GM10266 (cell line): ENCODE results near the gene SFTPB.
"Not testable (repeated sequence)": the region's sequence is repeated elsewhere in the genome, so short reads cannot be mapped to it uniquely, and the experiment has no call there.

Experiments
- DNase-seq: peaks from one replicate; pipeline ENCODE4 v3.0.0; 2012; ENCODE audit errors: extremely low spot score
- TF ChIP-seq, protein P1 (sequence below): IDR thresholded peaks from 2 replicates; pipeline ENCODE4 v1.5.1; 2012; ENCODE audit warnings: mild to moderate bottlenecking, low read depth; ENCODE audit not compliant: control insufficient read depth, insufficient read depth; ENCODE audit errors: missing control alignments

The SFTPB gene

DNA sequence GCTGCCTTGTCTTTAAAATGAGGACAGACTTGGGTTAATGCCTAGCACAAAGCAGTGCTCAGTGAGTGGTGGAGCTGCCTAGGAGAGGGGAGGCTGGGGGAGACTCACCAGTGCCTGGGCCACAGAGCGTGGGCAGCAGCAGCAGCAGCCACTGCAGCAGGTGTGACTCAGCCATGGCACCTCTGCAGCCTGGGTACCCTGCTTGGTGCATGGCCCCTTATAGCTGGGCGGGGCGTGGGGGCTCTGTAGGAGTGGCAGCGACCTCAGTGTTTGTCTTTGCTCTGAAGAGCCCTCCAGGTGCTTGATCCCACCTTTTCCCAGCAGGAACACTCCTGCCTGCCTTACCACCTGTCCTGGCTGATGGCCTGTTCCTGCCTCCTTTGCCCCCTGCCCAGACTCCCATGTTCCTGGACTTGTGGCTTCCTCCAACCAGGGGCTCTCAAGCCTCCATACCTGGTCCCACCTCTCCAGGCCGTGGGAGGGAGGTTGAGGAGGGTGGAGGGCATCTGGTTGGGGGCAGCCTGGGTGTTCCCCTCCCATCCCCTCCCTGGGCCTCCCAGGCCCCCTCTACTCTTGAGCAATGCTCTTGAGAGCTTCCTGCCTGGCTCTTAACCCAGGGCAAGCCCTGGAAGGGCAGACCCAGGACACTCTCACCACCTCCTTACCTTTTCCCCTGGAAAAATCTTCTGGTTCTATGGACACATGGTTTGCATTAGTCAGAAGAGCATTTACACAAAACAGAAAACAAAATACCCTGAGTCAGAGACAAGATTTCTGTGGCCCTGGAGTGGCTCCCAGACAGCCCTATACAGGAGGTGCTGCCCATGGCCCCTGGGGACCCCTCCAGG lies at the start of gene SFTPB:
SFTPB (minus strand) TSS at position 191 of the 848 bp plus-strand sequence; CDS start at position 175, 16 bp downstream.
- DNase-seq = no peak
- TF ChIP-seq, protein P1, sequence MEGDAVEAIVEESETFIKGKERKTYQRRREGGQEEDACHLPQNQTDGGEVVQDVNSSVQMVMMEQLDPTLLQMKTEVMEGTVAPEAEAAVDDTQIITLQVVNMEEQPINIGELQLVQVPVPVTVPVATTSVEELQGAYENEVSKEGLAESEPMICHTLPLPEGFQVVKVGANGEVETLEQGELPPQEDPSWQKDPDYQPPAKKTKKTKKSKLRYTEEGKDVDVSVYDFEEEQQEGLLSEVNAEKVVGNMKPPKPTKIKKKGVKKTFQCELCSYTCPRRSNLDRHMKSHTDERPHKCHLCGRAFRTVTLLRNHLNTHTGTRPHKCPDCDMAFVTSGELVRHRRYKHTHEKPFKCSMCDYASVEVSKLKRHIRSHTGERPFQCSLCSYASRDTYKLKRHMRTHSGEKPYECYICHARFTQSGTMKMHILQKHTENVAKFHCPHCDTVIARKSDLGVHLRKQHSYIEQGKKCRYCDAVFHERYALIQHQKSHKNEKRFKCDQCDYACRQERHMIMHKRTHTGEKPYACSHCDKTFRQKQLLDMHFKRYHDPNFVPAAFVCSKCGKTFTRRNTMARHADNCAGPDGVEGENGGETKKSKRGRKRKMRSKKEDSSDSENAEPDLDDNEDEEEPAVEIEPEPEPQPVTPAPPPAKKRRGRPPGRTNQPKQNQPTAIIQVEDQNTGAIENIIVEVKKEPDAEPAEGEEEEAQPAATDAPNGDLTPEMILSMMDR = no peak

DNA sequence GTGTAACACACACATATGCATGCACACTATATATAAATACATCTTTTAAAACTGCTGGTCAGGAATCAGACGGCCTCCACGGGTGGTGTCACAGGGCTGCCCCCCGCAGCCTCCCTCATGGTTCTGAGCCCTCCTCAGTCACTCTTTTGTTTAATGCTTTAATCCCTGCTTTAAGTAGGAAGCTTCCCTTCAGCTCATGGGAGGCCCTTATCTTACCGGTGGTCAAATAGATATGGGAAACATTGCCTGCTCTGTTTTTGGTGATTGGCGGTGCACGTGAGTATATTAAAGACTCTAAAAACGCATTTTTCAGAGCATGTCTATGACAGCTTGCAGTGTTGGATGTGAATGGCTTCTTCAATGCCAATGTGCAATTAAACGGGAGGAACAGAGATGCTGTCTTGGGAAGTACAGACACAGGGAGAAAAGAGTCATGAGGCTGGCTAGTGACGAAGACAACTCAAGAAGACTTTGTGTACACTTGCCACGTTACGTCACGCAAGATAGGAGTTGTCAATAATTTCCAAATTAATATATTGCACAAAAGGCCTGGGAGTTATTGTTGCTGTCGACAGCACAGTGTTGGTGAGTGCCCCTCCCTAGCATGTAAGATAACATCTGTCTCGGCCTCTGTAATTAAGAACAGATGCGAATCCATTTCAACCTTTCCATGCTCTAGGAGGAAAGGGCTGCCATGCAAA lies 49.5 kb upstream of the SFTPB start:
- TF ChIP-seq, protein P1 = no peak
- no peak for DNase-seq

DNA sequence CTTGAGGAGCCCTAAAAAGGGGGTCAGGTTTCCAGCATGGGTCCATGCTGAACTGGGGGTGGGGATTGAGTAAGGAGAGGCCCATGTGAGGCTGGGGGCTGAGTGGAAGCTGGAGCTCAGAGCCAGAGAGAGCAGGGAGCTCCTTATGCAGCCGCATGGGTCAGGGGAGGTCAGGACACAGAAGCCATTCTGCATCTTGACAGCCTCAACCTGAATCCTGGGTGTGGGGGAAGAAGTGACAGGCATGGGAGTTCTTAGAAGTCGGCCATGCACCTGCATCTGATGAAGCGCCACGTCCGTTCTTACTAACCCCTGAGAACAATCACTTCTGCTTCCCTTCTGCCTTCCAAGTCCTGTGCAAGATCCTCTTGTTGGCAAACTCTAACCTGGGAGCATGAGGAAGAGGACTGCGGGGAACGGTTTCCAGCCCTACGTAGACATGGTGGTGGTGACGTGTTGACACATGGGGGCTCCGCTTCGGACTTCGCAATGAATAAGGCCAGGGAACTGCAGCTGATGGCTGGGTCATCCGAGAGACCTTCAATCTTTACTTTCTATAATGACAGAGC lies 48.4 kb upstream of the SFTPB start:
- TF ChIP-seq, protein P1 = no peak
- DNase-seq = no peak

DNA sequence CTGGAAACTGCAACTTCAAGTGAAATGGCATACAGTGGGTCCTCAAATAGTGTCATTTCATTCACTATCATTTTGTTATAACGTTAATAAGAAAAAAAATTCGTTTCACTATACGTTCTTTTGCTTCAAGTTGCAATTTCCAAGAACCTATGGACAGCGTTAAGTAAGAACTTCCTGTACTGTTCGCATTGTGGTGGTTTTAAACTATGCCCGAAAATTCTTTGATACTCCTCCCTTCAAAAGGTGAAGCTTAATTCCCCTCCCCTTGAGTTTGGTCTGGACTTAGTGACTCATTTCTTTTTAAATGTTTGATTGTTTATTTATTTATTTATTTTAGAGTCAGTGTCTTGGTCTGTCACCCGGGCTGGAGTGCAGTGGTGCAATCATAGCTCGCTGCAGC lies 46.8 kb upstream of the SFTPB start:
- DNase-seq = no peak
- TF ChIP-seq, protein P1 = no peak

DNA sequence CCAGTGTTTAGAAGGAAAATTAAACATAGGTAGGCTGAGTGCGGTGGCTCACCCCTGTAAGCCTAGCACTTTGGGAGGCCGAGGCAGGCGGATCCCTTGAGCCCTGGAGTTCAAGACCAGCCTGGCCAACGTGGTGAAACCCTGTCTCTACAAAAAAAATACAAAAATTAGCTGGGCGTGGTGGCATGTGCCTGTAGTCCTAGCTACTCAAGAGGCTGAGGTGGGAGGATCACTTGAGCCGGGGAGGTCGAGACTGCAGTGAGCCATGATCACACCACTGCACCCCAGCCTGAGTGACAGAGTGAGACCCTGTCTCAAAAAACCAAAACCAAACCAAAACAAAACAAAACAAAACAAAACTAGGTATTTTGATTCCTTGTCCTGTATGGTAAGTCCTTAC lies 46.4 kb upstream of the SFTPB start:
- not testable (repeated sequence) for DNase-seq

DNA sequence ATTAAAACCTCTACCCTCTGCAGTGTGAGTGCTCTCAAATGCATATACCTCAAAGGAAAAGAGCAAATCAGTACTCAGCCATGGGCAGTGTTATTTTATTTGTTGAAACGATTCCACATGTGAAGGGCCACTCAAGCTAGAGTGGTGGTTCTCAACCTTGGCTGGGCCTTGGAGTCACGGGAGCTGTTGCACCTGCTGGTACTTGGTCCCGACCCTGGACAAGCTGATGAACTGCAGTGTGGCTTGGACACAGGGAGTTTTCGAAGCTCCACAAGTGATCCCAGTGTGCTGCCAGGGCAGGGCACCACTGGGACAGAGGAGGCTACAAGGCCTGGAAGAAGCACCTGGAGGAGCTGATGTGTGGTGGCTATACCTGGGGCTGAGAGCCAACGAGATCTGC lies 45.8 kb upstream of the SFTPB start:
- TF ChIP-seq, protein P1 = no peak
- DNase-seq = no peak

DNA sequence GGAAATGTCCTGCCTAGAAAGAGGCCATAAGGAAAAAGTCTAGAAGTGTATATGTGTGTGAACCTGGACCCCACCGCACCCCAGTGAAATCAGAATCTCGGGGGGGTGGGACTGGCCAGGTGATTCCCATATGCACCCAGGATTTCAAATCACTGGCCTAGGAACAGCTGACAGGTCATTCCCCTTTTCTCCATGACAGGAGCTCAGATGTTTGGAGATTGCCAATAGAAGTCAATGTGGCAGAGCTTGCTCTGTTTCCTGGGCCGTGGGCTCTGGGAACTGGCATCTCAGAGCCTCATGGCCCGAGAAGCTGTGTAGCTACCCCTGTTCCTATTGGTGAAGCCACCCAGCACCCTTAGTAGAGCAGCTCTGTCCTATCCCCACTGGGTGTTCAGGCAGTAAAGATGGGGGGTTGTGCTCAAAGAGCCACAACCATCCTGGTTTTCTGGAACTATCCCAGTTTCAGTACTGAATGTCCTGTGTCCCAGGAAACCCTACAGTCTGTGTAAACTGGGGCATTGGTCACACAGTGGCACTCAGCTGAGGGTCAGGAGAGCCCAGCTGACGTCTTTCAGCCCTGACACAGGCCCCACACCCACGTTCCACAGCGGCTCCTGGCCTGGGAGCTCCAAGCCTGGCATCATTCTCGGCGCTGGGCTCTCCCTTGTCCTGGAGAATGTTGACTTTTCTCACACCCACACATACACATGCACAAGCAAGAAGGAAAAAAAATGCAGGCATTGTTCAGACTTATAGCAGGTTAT lies 45.0 kb upstream of the SFTPB start:
- TF ChIP-seq, protein P1 = no peak
- no peak for DNase-seq
